ENCODE measurements around the gene FAT1.
"Not testable (repeated sequence)": the region's sequence is repeated elsewhere in the genome, so short reads cannot be mapped to it uniquely, and the experiment has no call there.

The FAT1 gene, protein sequence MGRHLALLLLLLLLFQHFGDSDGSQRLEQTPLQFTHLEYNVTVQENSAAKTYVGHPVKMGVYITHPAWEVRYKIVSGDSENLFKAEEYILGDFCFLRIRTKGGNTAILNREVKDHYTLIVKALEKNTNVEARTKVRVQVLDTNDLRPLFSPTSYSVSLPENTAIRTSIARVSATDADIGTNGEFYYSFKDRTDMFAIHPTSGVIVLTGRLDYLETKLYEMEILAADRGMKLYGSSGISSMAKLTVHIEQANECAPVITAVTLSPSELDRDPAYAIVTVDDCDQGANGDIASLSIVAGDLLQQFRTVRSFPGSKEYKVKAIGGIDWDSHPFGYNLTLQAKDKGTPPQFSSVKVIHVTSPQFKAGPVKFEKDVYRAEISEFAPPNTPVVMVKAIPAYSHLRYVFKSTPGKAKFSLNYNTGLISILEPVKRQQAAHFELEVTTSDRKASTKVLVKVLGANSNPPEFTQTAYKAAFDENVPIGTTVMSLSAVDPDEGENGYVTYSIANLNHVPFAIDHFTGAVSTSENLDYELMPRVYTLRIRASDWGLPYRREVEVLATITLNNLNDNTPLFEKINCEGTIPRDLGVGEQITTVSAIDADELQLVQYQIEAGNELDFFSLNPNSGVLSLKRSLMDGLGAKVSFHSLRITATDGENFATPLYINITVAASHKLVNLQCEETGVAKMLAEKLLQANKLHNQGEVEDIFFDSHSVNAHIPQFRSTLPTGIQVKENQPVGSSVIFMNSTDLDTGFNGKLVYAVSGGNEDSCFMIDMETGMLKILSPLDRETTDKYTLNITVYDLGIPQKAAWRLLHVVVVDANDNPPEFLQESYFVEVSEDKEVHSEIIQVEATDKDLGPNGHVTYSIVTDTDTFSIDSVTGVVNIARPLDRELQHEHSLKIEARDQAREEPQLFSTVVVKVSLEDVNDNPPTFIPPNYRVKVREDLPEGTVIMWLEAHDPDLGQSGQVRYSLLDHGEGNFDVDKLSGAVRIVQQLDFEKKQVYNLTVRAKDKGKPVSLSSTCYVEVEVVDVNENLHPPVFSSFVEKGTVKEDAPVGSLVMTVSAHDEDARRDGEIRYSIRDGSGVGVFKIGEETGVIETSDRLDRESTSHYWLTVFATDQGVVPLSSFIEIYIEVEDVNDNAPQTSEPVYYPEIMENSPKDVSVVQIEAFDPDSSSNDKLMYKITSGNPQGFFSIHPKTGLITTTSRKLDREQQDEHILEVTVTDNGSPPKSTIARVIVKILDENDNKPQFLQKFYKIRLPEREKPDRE (N-terminal part only)

DNA sequence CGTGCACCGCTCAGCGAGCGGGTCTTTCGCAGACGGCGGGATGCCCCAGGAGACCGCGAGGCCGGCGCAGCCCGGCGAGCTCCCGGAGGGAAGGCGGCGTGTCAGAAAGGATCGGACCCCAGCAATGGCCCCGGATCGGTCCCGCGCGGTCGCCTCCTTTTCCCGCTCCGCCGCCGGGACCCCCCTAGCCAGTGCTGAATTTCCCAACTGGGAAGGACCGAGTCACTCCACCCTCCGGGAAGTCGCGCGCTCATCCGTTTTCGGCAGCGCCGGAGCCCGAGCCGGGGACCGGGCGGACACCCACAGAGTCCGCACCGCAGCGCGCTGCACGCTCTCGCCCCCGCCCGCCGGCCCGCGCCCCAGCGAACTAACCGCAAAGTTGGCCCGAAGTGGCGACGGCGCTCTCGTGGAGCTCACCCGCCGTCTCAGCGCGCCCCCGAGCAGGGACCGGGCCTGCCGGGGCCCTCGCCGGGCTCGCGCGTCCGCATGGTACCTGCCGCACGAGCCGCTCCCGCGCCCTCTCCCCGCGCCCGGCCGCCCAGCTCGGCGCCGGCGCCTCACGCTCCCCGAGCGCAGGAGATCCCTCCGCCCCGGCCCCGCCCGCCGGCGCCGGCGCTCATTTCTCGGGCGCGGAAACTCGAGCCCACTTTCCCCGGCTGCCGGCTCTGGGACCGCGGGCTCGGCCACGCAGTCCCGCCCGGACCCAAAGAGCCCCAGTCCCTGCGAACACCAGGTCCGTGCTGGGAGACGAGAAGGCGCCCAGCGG lies at the start of gene FAT1:
Gene FAT1 (minus strand): TSS at position 565 of the 766 bp plus-strand sequence. CDS start 14,029 bp downstream, outside the sequence.
- no peak for DNase-seq

DNA sequence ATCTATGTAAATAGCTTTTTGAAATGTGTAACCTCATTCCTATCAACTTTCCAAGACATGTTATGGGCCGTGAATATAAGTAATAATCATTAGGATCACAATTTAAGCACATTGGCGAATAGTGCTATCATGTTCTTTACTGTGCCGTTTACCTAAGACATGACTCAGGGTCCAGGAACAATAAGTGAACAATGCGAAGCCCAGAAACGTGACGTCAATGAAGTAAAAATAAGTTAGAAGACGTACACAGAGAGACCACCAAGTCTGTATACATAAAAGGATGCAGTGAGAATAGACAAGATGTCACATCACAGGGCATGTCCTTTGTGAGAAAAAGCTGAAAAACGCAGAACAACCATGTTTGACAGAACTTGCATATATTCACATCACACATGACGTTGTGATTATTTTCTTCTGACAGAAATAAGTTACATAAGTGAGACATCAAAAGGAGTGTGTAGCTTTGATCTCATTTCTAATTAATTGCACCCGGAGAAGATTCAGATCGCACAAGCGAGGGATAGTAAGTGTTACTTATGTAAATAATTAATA lies 49.4 kb upstream of the FAT1 start:
- DNase-seq: no peak

GRCh38 chr4:186771624-186772023 lies 48.0 kb upstream of the FAT1 start:
- no peak for DNase-seq

DNA sequence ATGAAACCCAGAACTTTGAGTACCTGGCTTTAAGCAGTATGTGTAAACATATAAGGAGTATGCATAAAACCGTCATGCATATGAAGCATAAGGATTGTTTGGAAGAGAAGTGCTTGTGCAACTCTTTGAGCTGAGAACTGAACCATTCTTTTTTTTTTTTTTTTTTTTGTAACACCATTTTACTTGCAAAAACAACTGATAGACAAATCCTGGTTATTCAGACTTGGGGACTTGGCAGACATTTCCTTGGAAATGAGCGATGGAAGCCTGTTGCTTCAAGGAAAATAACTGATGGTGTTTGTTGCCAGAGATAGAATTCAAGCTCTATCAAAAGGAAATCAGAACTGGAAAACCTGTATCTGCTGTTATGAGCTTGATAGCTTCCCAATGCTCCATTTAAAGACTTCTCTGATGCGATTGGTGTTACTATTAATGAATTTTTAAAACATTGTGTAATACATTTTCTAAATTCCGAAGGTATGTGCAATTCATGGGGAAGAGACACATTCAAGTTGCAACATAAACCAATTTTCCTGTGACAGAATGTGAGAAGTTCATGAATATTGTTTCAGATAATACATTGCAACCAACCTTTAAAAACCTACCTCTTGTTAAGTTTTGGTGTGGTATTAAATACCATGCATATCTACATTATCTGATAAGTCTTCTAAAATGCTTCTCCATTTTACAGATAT lies 47.0 kb upstream of the FAT1 start:
- DNase-seq: no peak

- no peak for DNase-seq
Observed at GRCh38 chr4:186767794-186768193, 44.1 kb upstream of the FAT1 start.

DNA sequence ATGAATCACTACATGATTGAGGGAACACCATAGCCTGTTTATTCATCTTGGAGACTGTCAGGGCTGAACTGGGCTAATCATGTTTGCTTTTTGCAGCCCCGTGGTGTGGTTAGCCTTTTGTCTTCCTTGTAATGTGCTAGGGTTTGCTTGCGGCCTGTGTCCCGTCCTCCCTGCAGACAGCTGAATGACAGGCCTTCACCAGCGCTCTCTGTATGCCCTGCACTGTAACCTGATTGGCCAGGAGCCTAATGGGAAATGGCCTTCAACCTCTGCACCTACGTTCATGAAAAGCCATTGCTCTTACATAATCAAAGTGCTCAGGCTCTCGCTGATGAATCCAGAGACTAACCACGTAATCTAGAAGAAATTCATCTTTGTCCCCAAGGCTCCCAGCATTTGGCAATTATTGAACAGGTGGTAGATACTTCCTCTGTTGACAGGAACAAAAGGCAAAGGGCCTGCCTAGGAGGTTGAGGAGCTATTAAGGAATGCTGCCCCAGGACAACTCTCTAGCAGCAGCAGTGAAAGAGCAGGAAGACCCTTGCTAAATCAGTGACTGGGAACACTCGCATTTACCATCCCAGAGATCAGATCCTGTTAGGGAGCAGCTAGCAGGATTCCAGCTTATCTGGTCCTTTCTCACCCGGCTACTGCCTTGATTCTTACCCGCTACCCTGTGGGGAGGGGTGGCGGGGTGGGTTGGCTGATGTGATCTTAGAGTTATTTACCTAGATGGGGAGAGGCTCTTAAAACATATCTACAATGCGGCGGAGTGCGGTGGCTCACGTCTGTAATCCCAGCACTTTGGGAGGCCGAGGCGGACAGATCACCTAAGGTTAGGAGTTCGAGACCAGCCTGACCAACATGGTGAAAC lies 42.3 kb upstream of the FAT1 start:
- DNase-seq: no peak

- no peak for DNase-seq
Observed at GRCh38 chr4:186765138-186765537, 41.5 kb upstream of the FAT1 start.

- no peak for DNase-seq
Observed at GRCh38 chr4:186764457-186764856, 40.8 kb upstream of the FAT1 start.

- no peak for DNase-seq
Observed at GRCh38 chr4:186762865-186763264, 39.2 kb upstream of the FAT1 start.

DNA sequence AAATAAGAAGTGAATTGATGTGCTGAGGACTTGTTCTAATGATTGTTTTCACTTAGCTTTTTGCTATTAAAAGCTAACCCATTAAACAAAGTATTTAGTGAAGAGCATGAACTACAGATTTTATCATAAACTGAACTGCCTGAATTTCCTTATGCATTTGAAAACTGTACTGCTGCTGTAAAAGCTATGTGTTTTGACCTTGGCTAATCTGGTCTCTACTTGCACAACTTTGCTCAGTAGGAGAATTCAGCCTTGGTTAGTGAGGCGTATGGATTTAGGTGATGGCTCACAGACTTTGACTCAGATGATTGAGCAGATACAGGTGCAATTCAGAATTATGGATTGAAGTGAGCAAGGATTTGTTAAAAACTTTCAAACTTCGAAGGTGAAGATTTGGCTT lies 38.7 kb upstream of the FAT1 start:
- no peak for DNase-seq

GRCh38 chr4:186761956-186762355 lies 38.3 kb upstream of the FAT1 start:
- not testable (repeated sequence) for DNase-seq

- DNase-seq: no peak
Observed at GRCh38 chr4:186761393-186761792, 37.7 kb upstream of the FAT1 start.

DNA sequence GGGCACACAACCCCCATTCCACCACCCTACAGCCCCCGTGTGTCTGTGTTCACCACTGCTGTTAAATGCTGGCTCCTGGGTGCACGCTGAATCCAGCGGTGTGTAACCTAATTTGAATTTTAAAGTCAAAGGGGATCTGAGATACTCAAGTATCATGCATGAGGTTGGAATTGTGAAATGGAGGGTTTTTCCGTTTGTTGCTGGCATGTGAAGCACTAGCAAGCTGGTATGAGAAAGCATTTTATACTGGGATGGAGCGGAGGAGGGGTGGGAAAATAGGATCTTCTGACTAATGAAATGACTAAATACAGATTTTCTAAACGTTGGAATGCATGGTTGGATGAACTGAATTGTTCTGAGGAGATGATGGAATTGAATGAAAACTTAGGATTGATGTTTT lies 36.9 kb upstream of the FAT1 start:
- no peak for DNase-seq

GRCh38 chr4:186759990-186760389 lies 36.3 kb upstream of the FAT1 start:
- no peak for DNase-seq

DNA sequence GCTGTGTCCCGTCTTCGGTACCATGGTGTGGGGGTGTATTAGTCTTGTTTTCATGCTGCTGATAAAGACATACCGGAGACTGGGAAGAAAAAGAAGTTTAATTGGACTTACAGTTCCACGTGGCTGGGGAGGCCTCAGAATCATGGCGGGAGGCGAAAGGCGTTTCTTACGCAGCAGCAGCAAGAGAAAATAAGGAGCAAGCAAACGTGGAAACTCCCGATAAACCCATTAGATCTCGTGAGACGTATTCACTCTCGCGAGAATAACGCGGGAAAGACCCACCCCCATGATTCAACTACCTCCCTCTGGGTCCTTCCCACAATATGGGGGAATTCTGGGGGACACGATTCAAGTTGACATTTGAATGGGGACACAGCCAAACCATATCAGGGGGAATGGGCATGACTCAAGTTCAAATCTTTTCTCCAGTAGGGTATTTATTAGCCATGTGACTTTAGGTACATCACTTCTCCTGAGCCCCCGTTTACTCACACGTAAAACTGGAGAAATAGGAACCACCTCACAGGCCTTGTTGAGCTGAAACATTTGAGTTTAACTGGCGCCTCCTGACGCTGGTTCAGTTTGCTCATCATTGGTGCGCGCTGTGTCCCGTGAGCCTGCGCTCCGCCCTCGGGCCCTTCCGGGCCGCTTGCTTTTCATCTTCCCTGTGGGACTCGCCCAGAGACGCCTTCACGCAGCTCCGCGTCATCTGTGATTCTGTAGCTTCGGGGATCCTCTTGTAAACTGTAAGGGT lies 35.5 kb upstream of the FAT1 start:
- DNase-seq: no peak

- DNase-seq: no peak
Observed at GRCh38 chr4:186757696-186758355, 34.2 kb upstream of the FAT1 start.

- not testable (repeated sequence) for DNase-seq
Observed at GRCh38 chr4:186756550-186756949, 32.9 kb upstream of the FAT1 start.

- no peak for DNase-seq
Observed at GRCh38 chr4:186755550-186756519, 32.2 kb upstream of the FAT1 start.
